Spleen (tissue), 7 donors: ENCODE data around the gene TRPM1.

ENCODE experiments used
- CTCF ChIP-seq, 11 experiments: fragments of 200-600 bp in 7 of 11; fragments of 450-650 bp in 4 of 11; sonication (generic) in 4 of 11; IDR thresholded peaks in 8 of 11; conservative IDR thresholded peaks in 3 of 11; 1 replicate in 7 of 11; 2 replicates in 4 of 11; pipeline versions ENCODE4 v1.4.0 to v1.8.0; 2016 to 2021; ENCODE audit warnings: antibody characterized with exemption in 11 of 11, inconsistent platforms in 4 of 11, mild to moderate bottlenecking in 1 of 11
- POLR2AphosphoS5 ChIP-seq, 3 donors: sonication (generic); formaldehyde crosslinking; IDR thresholded peaks; one replicate each; pipeline ENCODE4 v1.5.1; 2017; ENCODE audit warnings: antibody characterized with exemption in 3 of 3
- donor health status: DM: no; HTN: no; CAD: no; lungs with moderate emphysema.
- donor health status: DM: no; HTN: no; CAD: no.
- donor health status: DM: no; HTN: no; CAD: no.

GRCh38 chr15:30969724-30970123 is 131.8 kb downstream of the TRPM1 start:
- TF ChIP-seq CTCF (IDR thresholded peaks at IDR 0.05 in 8 of 11, conservative IDR thresholded peaks at IDR 0.05 in 3 of 11) (no peak), POLR2AphosphoS5 (IDR thresholded peaks at IDR 0.05) (no peak)
